ENCODE data around the gene CLEC1B.

CLEC1B gene

DNA sequence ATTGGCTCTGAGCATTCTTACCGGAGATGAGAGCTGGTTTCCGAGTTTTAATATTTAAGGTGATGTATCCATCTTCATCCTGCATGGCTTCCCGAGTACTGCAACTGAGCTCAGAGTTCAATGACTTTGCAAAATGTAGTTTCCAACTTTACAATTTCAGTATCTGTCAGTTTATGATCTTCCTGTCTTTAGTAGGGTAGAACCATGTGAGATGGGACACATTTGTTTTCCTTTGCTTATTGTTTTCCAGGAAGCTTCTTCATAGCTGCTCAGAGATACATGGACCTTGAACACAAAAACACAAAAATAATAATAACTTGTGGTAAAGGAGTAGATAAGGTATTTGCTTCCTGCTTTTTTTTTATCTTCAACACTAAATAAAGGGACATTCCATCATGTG is at the start of gene CLEC1B:
Gene CLEC1B (minus strand): TSS at position 106 of the 400 bp plus-strand sequence. CDS start 21 bp downstream, at position 85.
- no peak for TF ChIP-seq CTCF (IDR thresholded peaks at IDR 0.05; ENCODE audit: control insufficient read depth, insufficient read depth, low read depth, low read length, missing control alignments)
- DNase-seq (ENCODE audit: low read depth) = no peak
- H3K4me3 ChIP-seq (ENCODE audit: control insufficient read depth, low read depth, low read length) = no peak within 1 kb of the TSS

- no peak for DNase-seq (ENCODE audit: low read depth)
- TF ChIP-seq CTCF (IDR thresholded peaks at IDR 0.05; ENCODE audit: control insufficient read depth, insufficient read depth, low read depth, low read length, missing control alignments) = no peak
- no peak overlapping the region for H3K4me3 ChIP-seq (ENCODE audit: control insufficient read depth, low read depth, low read length)
Observed at GRCh38 chr12:10048526-10048925, 49.6 kb upstream of the CLEC1B start.

DNA sequence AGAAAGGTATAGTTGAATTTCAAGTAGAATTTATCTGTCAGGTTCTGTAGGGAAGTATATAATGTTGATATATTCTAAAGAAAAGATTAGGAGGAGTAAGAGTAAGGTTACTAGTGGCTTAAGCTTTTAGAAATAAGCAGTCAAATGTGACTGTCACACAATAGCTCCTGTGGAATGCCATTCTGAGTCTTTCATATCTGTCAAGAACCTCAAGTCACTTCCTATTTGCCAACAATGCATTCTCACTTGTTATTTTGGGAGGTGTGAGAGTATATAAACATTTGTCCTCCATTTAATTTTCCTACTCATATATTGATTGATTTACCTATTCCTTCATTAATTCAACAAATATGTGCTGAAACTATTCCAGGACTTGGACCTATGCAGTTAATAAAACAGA is 43.2 kb upstream of the CLEC1B start:
- no peak overlapping the region for H3K4me3 ChIP-seq (ENCODE audit: control insufficient read depth, low read depth, low read length)
- TF ChIP-seq CTCF (IDR thresholded peaks at IDR 0.05; ENCODE audit: control insufficient read depth, insufficient read depth, low read depth, low read length, missing control alignments) = no peak
- no peak for DNase-seq (ENCODE audit: low read depth)

- peak; percentile 42 for TF ChIP-seq CTCF (IDR thresholded peaks at IDR 0.05; ENCODE audit: control insufficient read depth, insufficient read depth, low read depth, low read length, missing control alignments)
- H3K4me3 ChIP-seq (ENCODE audit: control insufficient read depth, low read depth, low read length) = no peak overlapping the region
- no peak for DNase-seq (ENCODE audit: low read depth)
Observed at GRCh38 chr12:10033783-10034545, 35.0 kb upstream of the CLEC1B start.

DNA sequence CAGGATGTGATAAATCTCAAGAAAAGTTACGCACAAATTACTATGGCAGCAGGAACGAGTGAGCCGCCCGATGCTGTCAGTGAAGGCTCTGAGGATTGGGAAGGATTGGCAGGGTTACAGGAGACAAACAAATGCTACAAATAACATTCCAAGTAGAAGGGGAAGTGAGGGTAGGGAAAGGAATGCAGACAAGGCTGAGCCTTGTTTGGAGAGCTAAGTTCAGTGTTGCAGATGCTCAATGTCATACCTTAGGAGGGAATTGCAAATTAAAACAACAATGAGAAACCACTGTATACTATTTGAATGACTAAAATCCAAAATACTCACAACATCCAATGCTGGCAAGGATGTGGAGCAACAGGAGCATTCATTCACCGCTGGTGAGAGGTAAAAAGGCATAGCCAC is 32.9 kb upstream of the CLEC1B start:
- TF ChIP-seq CTCF (IDR thresholded peaks at IDR 0.05; ENCODE audit: control insufficient read depth, insufficient read depth, low read depth, low read length, missing control alignments) = no peak
- DNase-seq (ENCODE audit: low read depth) = peak; percentile 80
- H3K4me3 ChIP-seq (ENCODE audit: control insufficient read depth, low read depth, low read length) = no peak overlapping the region

- DNase-seq (ENCODE audit: low read depth) = no peak
- H3K4me3 ChIP-seq (ENCODE audit: control insufficient read depth, low read depth, low read length) = no peak overlapping the region
- no peak for TF ChIP-seq CTCF (IDR thresholded peaks at IDR 0.05; ENCODE audit: control insufficient read depth, insufficient read depth, low read depth, low read length, missing control alignments)
Observed at GRCh38 chr12:10031321-10031720, 32.4 kb upstream of the CLEC1B start.
